K562 (cell line): ENCODE data around the gene FAM111B. TPM values are rescaled to one million over a fixed set of nuclear protein-coding genes. Genes with fewer than 3 reads are reported as not detected.

Experiments used
- CBFA2T3 ChIP-seq: fragments of 450-650 bp; IDR thresholded peaks from 2 replicates; pipeline ENCODE4 v1.6.1; 2017
- HINFP ChIP-seq: fragments of 450-650 bp; conservative IDR thresholded peaks from 2 replicates; pipeline ENCODE4 v1.6.1; 2016; ENCODE audit warnings: missing genetic modification characterization, low read depth, mild to moderate bottlenecking, control low read depth, missing compliant biosample characterization
- HOXB6 ChIP-seq: fragments of 250-450 bp; sonication (Bioruptor Pico); IDR thresholded peaks from 2 replicates; pipeline ENCODE4 v1.5.1; 2022; ENCODE audit warnings: mild to moderate bottlenecking, borderline replicate concordance
- JUN ChIP-seq, 2 experiments: sonication (generic) in 1 of 2; formaldehyde crosslinking in 1 of 2; IDR thresholded peaks; 2 replicates each; pipeline versions ENCODE4 v1.6.1 to v1.8.0; 2012 to 2022; ENCODE audit warnings: borderline replicate concordance in 2 of 2, mild to moderate bottlenecking in 2 of 2, improper control_type of control experiment in 1 of 2, low read depth in 1 of 2, low read length in 1 of 2, missing genetic modification reagents in 1 of 2
- NR2C2 ChIP-seq, 2 experiments: fragments of 200-800 bp in 1 of 2; sonication (Bioruptor generic) in 1 of 2; sonication (generic) in 1 of 2; formaldehyde crosslinking in 1 of 2; IDR thresholded peaks; 2 replicates each; pipeline versions ENCODE4 v1.6.1 to v1.8.0; 2016 to 2022; ENCODE audit warnings: mild to moderate bottlenecking in 1 of 2, missing compliant biosample characterization in 1 of 2, missing genetic modification characterization in 1 of 2, missing genetic modification reagents in 1 of 2
- NR4A1 ChIP-seq, 2 experiments: fragments of 250-450 bp in 1 of 2; fragments of 450-650 bp in 1 of 2; sonication (Bioruptor Pico) in 1 of 2; IDR thresholded peaks; 2 replicates each; pipeline versions ENCODE4 v1.4.0 to v1.6.1; 2016 to 2020; ENCODE audit warnings: mild to moderate bottlenecking in 2 of 2, missing compliant biosample characterization in 1 of 2, missing genetic modification characterization in 1 of 2, moderate library complexity in 1 of 2
- RERE ChIP-seq: sonication (generic); formaldehyde crosslinking; IDR thresholded peaks from 2 replicates; pipeline ENCODE4 v1.8.0; 2023; ENCODE audit warnings: missing genetic modification reagents, mild to moderate bottlenecking, borderline replicate concordance
- SUPT5H ChIP-seq: fragments of 450-650 bp; IDR thresholded peaks from 2 replicates; pipeline ENCODE4 v1.6.1; 2016
- TAF7 ChIP-seq: fragments of 450-650 bp; IDR thresholded peaks from 2 replicates; pipeline ENCODE4 v1.6.1; 2016; ENCODE audit warnings: missing genetic modification characterization, missing compliant biosample characterization
- TSC22D4 ChIP-seq: fragments of 450-650 bp; IDR thresholded peaks from 2 replicates; pipeline ENCODE4 v1.6.1; 2016; ENCODE audit warnings: missing genetic modification characterization, missing biosample characterization, control low read depth
- ZEB2 ChIP-seq: fragments of 450-650 bp; IDR thresholded peaks from 2 replicates; pipeline ENCODE4 v1.6.1; 2016
- ZHX1 ChIP-seq: fragments of 150-350 bp; conservative IDR thresholded peaks from 2 replicates; pipeline ENCODE4 v1.6.1; 2014; ENCODE audit warnings: low read length
- ZNF695 ChIP-seq: fragments of 450-650 bp; formaldehyde crosslinking; IDR thresholded peaks from 2 replicates; pipeline ENCODE4 v1.4.0; 2020; ENCODE audit warnings: mild to moderate bottlenecking, moderate library complexity
- polyA plus RNA-seq, 8 experiments: library from polyadenylated mRNA; depleted of rRNA in 4 of 8; stranded (reverse) in 5 of 8; unstranded in 3 of 8; fragments of >200 nt; fragmentation: Nextera tagmentation in 2 of 8; fragmentation: Illumina TruSeq in 1 of 8; extraction: Ambion mirVana in 2 of 8; extraction: Trizol in 1 of 8; gene quantifications; 2 replicates each; pipeline versions ENCODE4 v1.2.1 to v1.2.3, GENCODE V29; 2011 to 2014; ENCODE audit warnings: inconsistent platforms in 1 of 8, missing spikeins in 1 of 8
- total RNA-seq, 7 experiments: library from RNA; depleted of rRNA in 6 of 7; stranded (reverse); fragments of >200 nt in 6 of 7; fragmentation: Illumina TruSeq in 2 of 7; extraction: Trizol in 2 of 7; gene quantifications; 2 replicates each; pipeline versions ENCODE4 v1.2.1 to v1.2.3, GENCODE V29; 2011 to 2021; ENCODE audit warnings: low replicate concordance in 1 of 7
- TF ChIP-seq, protein P1 (sequence below): fragments of 450-650 bp; IDR thresholded peaks from 2 replicates; pipeline ENCODE4 v1.7.0; 2016; ENCODE audit warnings: borderline replicate concordance

Gene FAM111B
- total and polyA plus RNA-seq, 9 of the 15 experiments (the other 6 are each of a cell fraction or from before 2014, with no cell fraction given): 0.01 to 0.33 (median 0.06) TPM; not detected in 5

GRCh38 chr11:59171508-59172322, 64.7 kb downstream of the FAM111B start, which contains the start of gene DTX4 (continued):
- TF ChIP-seq RERE (no peak), ZHX1 (no peak), HOXB6 (no peak), TSC22D4 (tag) (no peak), HINFP (no peak), JUN (IDR thresholded peaks at IDR 0.05; ENCODE audit: borderline replicate concordance, low read depth, low read length) (no peak), JUN (CRISPR knock-in tag; IDR thresholded peaks at IDR 0.05; ENCODE audit: borderline replicate concordance) (no peak), SUPT5H (no peak), NR2C2 (CRISPR knock-in tag; IDR thresholded peaks at IDR 0.05) (no peak), NR2C2 (tag; IDR thresholded peaks at IDR 0.05) (no peak), NR4A1 (CRISPR knock-in tag; IDR thresholded peaks at IDR 0.05) (no peak), NR4A1 (tag; IDR thresholded peaks at IDR 0.05) (no peak), TAF7 (tag) (no peak), ZEB2 (no peak), CBFA2T3 (no peak), ZNF695 (CRISPR knock-in tag) (no peak)
- TF ChIP-seq, protein P1, sequence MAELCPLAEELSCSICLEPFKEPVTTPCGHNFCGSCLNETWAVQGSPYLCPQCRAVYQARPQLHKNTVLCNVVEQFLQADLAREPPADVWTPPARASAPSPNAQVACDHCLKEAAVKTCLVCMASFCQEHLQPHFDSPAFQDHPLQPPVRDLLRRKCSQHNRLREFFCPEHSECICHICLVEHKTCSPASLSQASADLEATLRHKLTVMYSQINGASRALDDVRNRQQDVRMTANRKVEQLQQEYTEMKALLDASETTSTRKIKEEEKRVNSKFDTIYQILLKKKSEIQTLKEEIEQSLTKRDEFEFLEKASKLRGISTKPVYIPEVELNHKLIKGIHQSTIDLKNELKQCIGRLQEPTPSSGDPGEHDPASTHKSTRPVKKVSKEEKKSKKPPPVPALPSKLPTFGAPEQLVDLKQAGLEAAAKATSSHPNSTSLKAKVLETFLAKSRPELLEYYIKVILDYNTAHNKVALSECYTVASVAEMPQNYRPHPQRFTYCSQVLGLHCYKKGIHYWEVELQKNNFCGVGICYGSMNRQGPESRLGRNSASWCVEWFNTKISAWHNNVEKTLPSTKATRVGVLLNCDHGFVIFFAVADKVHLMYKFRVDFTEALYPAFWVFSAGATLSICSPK: no peak
